ENCODE measurements around the gene TOMM5. TPM values are rescaled to one million over a fixed set of nuclear protein-coding genes. Genes with fewer than 3 reads are reported as not detected.

Gene TOMM5
- total and polyA plus RNA-seq, 2 of the 13 experiments (the other 11 are each of a cell fraction or from before 2014, with no cell fraction given): 147 to 315 TPM

DNA sequence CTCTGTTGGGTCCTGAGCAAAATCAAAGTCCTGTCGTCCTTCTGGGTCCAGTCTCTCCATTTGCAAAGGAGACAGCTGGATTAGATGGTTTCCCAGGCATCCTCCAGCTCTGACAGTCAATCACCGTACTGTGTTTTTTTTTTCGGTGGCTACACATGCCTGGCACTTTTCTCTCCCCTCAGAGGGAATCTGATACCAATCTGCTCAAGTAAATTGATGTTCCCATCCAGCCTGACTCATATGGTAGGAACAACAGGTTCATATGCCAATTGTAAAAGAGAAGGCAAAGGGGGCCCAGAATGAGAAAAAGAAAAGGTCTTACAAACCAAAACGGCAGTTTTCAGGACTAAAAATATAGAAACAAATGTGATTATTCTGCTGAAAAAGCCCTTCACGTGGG lies 17.4 kb downstream of the TOMM5 start:
- 74% methylated on average over 5 of the region's 5 CpGs for WGBS (ENCODE audit: low lambda C conversion rate)
- H3K27ac ChIP-seq (ENCODE audit: extremely low read length, insufficient read depth, low read length): no peak overlapping the region
- no peak for TF ChIP-seq MEF2D (CRISPR knock-in tag; IDR thresholded peaks at IDR 0.05)
- no peak for TF ChIP-seq ZNF766 (CRISPR knock-in tag; IDR thresholded peaks at IDR 0.05; ENCODE audit: borderline replicate concordance)
- TF ChIP-seq SP1 (IDR thresholded peaks at IDR 0.05): no peak
- no peak for TF ChIP-seq SP1 (CRISPR knock-in tag; IDR thresholded peaks at IDR 0.05)
- no peak for TF ChIP-seq ZNF737 (CRISPR knock-in tag; IDR thresholded peaks at IDR 0.05; ENCODE audit: borderline replicate concordance)
- no peak for TF ChIP-seq GPBP1L1 (CRISPR knock-in tag; IDR thresholded peaks at IDR 0.05)
- TF ChIP-seq TBL1XR1 (IDR thresholded peaks at IDR 0.05; ENCODE audit: borderline replicate concordance, low read length, partially characterized antibody): no peak
- TF ChIP-seq BHLHE40 (IDR thresholded peaks at IDR 0.05; ENCODE audit: low read length): no peak
- TF ChIP-seq IRF2 (CRISPR knock-in tag; IDR thresholded peaks at IDR 0.05): no peak
- no peak for TF ChIP-seq NCOR1 (IDR thresholded peaks at IDR 0.05; ENCODE audit: borderline replicate concordance, low read length)
- TF ChIP-seq MAFK (conservative IDR thresholded peaks at IDR 0.05 in 1 of 2, IDR thresholded peaks at IDR 0.05 in 1 of 2; ENCODE audit: low read length in 2 of 2): no peak
- TF ChIP-seq ZNF720 (CRISPR knock-in tag; IDR thresholded peaks at IDR 0.05): no peak
- TF ChIP-seq SNRNP70 (IDR thresholded peaks at IDR 0.05; ENCODE audit: low read depth, low read length): no peak
- TF ChIP-seq RBFOX2 (IDR thresholded peaks at IDR 0.05; ENCODE audit: low read depth, low read length): no peak
- TF ChIP-seq ZNF558 (CRISPR knock-in tag; IDR thresholded peaks at IDR 0.05; ENCODE audit: borderline replicate concordance): no peak
- TF ChIP-seq ZNF850 (CRISPR knock-in tag; conservative IDR thresholded peaks at IDR 0.05): no peak
- TF ChIP-seq ZNF34 (CRISPR knock-in tag; IDR thresholded peaks at IDR 0.05; ENCODE audit: borderline replicate concordance): no peak
- TF ChIP-seq ZNF326 (CRISPR knock-in tag; IDR thresholded peaks at IDR 0.05; ENCODE audit: borderline replicate concordance): no peak
- TF ChIP-seq, protein P1, sequence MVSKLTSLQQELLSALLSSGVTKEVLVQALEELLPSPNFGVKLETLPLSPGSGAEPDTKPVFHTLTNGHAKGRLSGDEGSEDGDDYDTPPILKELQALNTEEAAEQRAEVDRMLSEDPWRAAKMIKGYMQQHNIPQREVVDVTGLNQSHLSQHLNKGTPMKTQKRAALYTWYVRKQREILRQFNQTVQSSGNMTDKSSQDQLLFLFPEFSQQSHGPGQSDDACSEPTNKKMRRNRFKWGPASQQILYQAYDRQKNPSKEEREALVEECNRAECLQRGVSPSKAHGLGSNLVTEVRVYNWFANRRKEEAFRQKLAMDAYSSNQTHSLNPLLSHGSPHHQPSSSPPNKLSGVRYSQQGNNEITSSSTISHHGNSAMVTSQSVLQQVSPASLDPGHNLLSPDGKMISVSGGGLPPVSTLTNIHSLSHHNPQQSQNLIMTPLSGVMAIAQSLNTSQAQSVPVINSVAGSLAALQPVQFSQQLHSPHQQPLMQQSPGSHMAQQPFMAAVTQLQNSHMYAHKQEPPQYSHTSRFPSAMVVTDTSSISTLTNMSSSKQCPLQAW (CRISPR knock-in tag; IDR thresholded peaks at IDR 0.05): no peak
- no peaks in the 10 kb centered on the region for H3K9me3 ChIP-seq (ENCODE audit: low read length)
- in situ Hi-C loops (cut with HindIII; ENCODE audit: extremely low pct_ligation_motif_present, low pct_unique_long_range_greater_than_20kb): loop anchor here (10.0 kb wide), 1 partner anchor 60 kb away; no protein-coding TSS in a partner anchor
- no peak overlapping the region for H2AFZ ChIP-seq (ENCODE audit: low read length)
- no peak for ATAC-seq
- intact Hi-C loops (cut with micrococcal nuclease; ENCODE audit: unreplicated experiment): no loop called here
- peaks cover 19% of the 10 kb centered on the region for H3K4me1 ChIP-seq (ENCODE audit: insufficient read depth, low read length)
- no peaks in the 10 kb centered on the region; a peak in 1 of 5 replicates for H3K36me3 ChIP-seq (replicated peaks in 1 of 2; ENCODE audit: control insufficient read depth in 1 of 2, insufficient read depth in 2 of 2, low read length in 2 of 2)
- H3K4me2 ChIP-seq (ENCODE audit: low read depth, low read length): peak overlapping the region; percentile 83
- TSS peak; percentile 30 for BruUV-seq (replicated peaks)
- H3K79me2 ChIP-seq (ENCODE audit: insufficient read depth, low read length): no peaks in the 10 kb centered on the region
- no peak overlapping the region for H3K9ac ChIP-seq (ENCODE audit: insufficient read depth, low read depth, low read length)
- CTCF ChIA-PET (ENCODE audit: low intra/inter-chr PET ratio, low total read pairs): no interaction called here
- H3K27me3 ChIP-seq (ENCODE audit: control insufficient read depth in 1 of 2, insufficient read depth in 2 of 2, low read length in 2 of 2): no peaks in the 10 kb centered on the region
- H4K20me1 ChIP-seq (ENCODE audit: insufficient read depth, low read length): no peaks in the 10 kb centered on the region
- peak overlapping the region in 2 of 3 experiments; percentile 69 to 73; a peak in 3 of 6 replicates for H3K4me3 ChIP-seq (replicated peaks in 1 of 3; ENCODE audit: insufficient read depth in 1 of 3, low read depth in 2 of 3, low read length in 3 of 3)
- FAIRE-seq: no peak
- POLR2A ChIA-PET: interaction anchor here (1.8 kb wide), 1 partner anchor 17 kb away, joined by 12 read pairs; the partner anchor contains the start of gene TOMM5
- DNase-seq (ENCODE audit: low spot score): no peak

Data from HepG2 (cell line).